ENCODE measurements around the gene CX3CR1. TPM values are rescaled to one million over a fixed set of nuclear protein-coding genes. Genes with fewer than 3 reads are reported as not detected.

Gene CX3CR1
- total and polyA plus RNA-seq, 9 of the 15 experiments (the other 6 are each of a cell fraction or from before 2014, with no cell fraction given) = 0.03 to 0.21 TPM; not detected in 7

DNA sequence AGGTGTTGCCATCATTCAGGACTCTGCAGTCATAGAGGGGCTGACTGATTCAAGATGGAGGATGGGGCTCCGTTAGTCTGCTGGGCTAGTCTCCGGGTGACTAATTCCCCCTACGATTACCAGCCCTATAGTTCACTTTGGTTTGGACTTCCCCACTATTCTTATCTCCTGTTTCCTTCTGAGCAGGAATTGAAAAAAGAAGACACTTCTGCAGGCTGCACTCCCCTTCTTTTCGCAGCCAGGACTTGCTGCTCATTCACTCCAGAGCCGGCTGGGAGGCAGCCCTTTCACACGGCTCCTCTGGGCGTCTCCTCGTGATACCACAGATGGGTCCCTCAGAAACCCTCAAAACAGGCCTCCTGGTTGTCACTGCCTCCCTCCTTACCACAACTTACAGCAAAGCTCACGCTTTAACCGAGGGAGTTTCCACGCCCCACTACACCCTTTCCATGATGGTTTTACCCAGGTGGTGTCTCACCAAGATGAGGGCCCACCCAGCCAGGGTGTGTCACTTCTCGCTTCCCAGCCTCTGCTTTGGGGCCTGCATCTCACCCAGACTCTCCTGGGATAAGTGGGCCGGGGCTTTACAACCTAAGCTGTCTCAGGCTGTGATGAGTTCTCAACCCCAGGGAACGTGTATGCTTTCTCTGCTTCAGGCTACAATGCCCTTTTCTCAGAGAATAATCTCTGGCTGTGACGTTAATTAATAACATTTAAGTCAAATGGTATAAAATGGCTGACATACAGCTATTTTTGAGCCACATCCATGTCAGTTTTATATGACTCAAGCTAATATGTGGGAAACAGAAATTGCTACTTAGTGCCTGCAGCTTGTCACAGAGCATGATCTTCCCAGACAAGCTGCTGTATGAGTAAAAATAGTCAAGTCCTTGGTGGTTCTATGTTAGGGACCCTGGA lies 11.9 kb downstream of the CX3CR1 start (continued):
- TF ChIP-seq, protein P1, sequence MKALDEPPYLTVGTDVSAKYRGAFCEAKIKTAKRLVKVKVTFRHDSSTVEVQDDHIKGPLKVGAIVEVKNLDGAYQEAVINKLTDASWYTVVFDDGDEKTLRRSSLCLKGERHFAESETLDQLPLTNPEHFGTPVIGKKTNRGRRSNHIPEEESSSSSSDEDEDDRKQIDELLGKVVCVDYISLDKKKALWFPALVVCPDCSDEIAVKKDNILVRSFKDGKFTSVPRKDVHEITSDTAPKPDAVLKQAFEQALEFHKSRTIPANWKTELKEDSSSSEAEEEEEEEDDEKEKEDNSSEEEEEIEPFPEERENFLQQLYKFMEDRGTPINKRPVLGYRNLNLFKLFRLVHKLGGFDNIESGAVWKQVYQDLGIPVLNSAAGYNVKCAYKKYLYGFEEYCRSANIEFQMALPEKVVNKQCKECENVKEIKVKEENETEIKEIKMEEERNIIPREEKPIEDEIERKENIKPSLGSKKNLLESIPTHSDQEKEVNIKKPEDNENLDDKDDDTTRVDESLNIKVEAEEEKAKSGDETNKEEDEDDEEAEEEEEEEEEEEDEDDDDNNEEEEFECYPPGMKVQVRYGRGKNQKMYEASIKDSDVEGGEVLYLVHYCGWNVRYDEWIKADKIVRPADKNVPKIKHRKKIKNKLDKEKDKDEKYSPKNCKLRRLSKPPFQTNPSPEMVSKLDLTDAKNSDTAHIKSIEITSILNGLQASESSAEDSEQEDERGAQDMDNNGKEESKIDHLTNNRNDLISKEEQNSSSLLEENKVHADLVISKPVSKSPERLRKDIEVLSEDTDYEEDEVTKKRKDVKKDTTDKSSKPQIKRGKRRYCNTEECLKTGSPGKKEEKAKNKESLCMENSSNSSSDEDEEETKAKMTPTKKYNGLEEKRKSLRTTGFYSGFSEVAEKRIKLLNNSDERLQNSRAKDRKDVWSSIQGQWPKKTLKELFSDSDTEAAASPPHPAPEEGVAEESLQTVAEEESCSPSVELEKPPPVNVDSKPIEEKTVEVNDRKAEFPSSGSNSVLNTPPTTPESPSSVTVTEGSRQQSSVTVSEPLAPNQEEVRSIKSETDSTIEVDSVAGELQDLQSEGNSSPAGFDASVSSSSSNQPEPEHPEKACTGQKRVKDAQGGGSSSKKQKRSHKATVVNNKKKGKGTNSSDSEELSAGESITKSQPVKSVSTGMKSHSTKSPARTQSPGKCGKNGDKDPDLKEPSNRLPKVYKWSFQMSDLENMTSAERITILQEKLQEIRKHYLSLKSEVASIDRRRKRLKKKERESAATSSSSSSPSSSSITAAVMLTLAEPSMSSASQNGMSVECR (CRISPR knock-in tag; IDR thresholded peaks at IDR 0.05) = no peak
- no peak for TF ChIP-seq KDM5B (IDR thresholded peaks at IDR 0.05; ENCODE audit: insufficient replicate concordance, low read depth, low read length)
- TF ChIP-seq ZNF121 (CRISPR knock-in tag; conservative IDR thresholded peaks at IDR 0.05) = no peak
- TF ChIP-seq BMI1 (IDR thresholded peaks at IDR 0.05; ENCODE audit: low read length) = no peak
- no peak for TF ChIP-seq ZBTB8A (IDR thresholded peaks at IDR 0.05; ENCODE audit: partially characterized antibody)
- TF ChIP-seq SRSF3 (IDR thresholded peaks at IDR 0.05; ENCODE audit: insufficient read depth, low read length) = no peak
- TF ChIP-seq ZNF764 (CRISPR knock-in tag; IDR thresholded peaks at IDR 0.05; ENCODE audit: low read depth) = no peak
- no peak for TF ChIP-seq ZNF316 (IDR thresholded peaks at IDR 0.05)
- TF ChIP-seq YY1 (IDR thresholded peaks at IDR 0.05; ENCODE audit: borderline replicate concordance in 1 of 3, control insufficient read depth in 1 of 3, extremely low read depth in 1 of 3, insufficient read depth in 3 of 3, insufficient read length in 1 of 3, insufficient replicate concordance in 2 of 3, low read depth in 1 of 3, low read length in 2 of 3) = peak in 1 of 3 experiments; percentile 44
- no peak for TF ChIP-seq NFE2L1 (tag; IDR thresholded peaks at IDR 0.05; ENCODE audit: borderline replicate concordance, low read depth)
- TF ChIP-seq EP300 (IDR thresholded peaks at IDR 0.05; ENCODE audit: low read length) = no peak
- TF ChIP-seq, protein P2, sequence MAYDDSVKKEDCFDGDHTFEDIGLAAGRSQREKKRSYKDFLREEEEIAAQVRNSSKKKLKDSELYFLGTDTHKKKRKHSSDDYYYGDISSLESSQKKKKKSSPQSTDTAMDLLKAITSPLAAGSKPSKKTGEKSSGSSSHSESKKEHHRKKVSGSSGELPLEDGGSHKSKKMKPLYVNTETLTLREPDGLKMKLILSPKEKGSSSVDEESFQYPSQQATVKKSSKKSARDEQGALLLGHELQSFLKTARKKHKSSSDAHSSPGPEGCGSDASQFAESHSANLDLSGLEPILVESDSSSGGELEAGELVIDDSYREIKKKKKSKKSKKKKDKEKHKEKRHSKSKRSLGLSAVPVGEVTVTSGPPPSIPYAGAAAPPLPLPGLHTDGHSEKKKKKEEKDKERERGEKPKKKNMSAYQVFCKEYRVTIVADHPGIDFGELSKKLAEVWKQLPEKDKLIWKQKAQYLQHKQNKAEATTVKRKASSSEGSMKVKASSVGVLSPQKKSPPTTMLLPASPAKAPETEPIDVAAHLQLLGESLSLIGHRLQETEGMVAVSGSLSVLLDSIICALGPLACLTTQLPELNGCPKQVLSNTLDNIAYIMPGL (CRISPR knock-in tag; IDR thresholded peaks at IDR 0.05) = no peak
- TF ChIP-seq ZNF444 (CRISPR knock-in tag; IDR thresholded peaks at IDR 0.05) = no peak
- TF ChIP-seq XRCC3 (IDR thresholded peaks at IDR 0.05) = no peak
- no peak for TF ChIP-seq TSC22D4 (tag; IDR thresholded peaks at IDR 0.05)
- 0 out of 2 replicates have a peak, but pooled peaks have one; percentile 26 for TF ChIP-seq ZNF197 (CRISPR knock-in tag; IDR thresholded peaks at IDR 0.05; ENCODE audit: low read depth)
- TF ChIP-seq, protein P3, sequence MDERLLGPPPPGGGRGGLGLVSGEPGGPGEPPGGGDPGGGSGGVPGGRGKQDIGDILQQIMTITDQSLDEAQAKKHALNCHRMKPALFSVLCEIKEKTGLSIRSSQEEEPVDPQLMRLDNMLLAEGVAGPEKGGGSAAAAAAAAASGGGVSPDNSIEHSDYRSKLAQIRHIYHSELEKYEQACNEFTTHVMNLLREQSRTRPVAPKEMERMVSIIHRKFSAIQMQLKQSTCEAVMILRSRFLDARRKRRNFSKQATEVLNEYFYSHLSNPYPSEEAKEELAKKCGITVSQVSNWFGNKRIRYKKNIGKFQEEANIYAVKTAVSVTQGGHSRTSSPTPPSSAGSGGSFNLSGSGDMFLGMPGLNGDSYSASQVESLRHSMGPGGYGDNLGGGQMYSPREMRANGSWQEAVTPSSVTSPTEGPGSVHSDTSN (CRISPR knock-in tag; IDR thresholded peaks at IDR 0.05; ENCODE audit: low read depth) = no peak
- TF ChIP-seq, protein P3 (tag; conservative IDR thresholded peaks at IDR 0.05; ENCODE audit: low read depth) = no peak
